Glomerular endothelial cell (primary cell): Measurements from ENCODE around the gene CACNG3. TPM values are rescaled to one million over a fixed set of nuclear protein-coding genes. Genes with fewer than 3 reads are reported as not detected.
"Not testable (repeated sequence)": the region's sequence is repeated elsewhere in the genome, so short reads cannot be mapped to it uniquely, and the experiment has no call there.

Source experiments
- DNase-seq: peaks from one replicate; pipeline ENCODE4 v3.0.0-alpha.2; 2011; ENCODE audit warnings: low read depth, low spot score; ENCODE audit errors: extremely low read depth
- total RNA-seq: library from RNA; depleted of rRNA; stranded (reverse); fragments of >200 nt; gene quantifications from 2 replicates; pipeline ENCODE4 v1.2.3, GENCODE V29; 2015

The CACNG3 gene
- total RNA-seq, 1 donor from 2014 or later: not detected

DNA sequence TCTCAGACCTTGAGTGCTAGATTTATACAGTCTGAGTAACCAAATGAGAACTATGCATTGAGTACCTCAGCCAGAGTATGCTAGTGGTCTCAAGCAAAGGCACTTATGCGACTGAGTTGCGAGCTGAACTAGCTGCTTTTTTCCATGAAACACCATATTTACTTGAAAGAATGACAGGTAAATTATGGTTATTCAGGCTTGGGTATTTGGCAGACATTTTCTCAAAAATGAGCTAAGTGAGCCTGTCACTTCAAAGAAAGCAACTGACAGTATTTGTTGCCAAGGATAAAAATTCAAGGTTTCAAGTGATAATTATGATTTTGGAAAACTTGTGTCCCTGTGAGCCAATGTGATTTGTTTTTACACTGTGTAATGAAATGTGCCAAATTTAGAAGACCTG is 19.3 kb downstream of the CACNG3 start:
- no peak for DNase-seq

DNA sequence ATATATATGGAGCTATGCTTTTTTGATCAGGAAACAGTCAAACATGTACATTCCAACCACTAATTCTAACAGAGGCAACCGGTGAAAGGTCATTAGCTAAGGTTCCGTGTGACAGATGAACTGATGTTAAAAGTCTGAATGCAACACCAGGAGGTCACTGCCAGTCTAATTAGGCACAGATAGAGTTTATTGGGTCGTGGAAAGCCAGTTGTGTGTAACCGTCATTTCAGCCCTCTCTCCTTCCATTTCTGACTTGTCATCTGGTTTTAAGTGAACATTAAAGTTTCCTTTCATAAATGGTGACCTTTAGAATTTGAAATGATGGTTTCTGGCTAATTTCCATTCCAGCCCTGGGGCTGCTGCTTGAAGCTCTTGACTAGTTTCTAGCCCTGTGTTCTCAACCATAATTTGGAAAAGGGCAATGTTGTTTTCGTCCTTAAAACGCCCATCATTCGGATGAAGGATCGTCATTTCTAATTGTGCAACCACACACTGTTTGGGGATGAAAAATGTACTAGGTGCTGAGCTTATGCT is 23.9 kb downstream of the CACNG3 start:
- DNase-seq: no peak

DNA sequence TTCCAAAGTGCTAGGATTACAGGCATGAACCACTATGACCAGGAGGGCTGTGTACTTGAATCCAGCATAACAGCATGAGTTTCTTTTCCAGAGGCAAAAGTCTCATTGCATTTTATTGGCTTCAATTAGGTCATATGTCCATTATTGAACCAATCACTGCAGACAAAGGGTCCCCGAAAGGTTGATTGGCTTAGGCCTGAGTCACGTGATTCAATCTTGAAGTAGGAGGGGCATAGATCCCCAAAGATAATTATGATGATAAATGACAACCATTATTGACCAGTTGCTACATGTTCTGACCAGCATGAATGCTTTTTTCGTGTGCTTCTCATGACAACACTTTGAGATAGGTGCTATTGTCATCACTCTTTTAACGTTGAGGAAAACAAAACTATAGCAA is 25.3 kb downstream of the CACNG3 start:
- no peak for DNase-seq

GRCh38 chr16:24282141-24282540 is 26.0 kb downstream of the CACNG3 start:
- DNase-seq: no peak

- no peak for DNase-seq
Measured at GRCh38 chr16:24286741-24287405, 30.7 kb downstream of the CACNG3 start.

GRCh38 chr16:24288516-24288915 is 32.4 kb downstream of the CACNG3 start:
- no peak for DNase-seq

- no peak for DNase-seq
Measured at GRCh38 chr16:24289166-24289700, 33.1 kb downstream of the CACNG3 start.

DNA sequence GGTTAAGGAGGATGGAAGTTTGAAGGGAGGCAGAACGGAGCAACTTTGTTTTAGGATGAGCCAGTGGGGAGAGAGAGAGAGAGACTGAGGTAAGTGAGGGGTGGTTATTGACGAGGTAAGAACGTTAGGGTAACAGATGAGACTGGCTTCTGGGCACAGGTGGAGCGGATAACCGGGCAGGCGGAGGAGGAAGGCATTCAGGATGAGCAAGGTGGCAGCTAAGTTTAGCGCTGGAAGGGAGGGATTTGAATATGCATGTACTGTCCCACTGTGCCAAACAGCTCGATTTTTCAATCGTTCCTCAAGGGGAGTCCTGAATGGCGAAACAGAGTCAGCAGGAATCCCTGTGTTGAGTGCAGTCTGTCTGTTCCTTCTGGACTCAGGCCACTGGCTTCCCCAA is 35.8 kb downstream of the CACNG3 start:
- DNase-seq: no peak

- DNase-seq: no peak
Measured at GRCh38 chr16:24294131-24294530, 38.0 kb downstream of the CACNG3 start.

- no peak for DNase-seq
Measured at GRCh38 chr16:24297375-24297774, 41.2 kb downstream of the CACNG3 start.

GRCh38 chr16:24298548-24299167 is 42.5 kb downstream of the CACNG3 start:
- no peak for DNase-seq

DNA sequence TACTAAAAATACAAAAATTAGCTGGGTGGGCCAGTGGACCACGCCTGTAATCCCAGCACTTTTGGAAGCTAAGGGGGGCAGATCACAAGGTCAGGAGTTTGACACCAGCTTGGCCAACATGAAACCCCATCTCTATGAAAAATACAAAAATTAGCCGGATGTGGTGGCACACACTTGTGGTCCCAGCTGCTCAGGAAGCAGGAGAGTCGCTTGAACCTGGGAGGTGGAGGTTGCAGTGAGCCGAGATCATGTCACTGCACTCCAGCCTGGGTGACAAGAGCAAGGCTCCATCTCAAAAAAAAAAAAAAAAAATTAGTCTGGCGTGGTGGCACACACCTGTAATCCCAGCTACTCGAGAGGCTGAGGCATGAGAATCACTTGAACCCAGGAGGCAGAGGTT is 44.6 kb downstream of the CACNG3 start:
- DNase-seq: not testable (repeated sequence)

DNA sequence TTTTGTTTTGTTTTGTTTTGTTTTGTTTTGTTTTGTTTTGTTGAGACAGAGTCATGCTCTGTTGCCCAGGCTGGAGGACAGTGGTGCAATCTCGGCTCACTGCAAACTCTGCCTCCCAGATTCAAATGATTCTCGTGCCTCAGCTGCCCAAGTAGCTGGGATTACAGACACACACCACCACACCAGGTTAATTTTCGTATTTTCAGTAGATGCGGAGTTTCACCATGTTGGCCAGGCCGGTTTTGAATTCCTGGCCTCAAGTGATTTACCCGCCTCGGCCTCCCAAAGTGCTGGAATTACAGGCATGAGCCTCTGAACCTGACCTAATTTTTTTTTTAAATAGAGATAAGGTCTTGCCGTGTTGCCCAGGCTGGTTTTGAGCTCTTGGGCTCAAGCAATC is 46.5 kb downstream of the CACNG3 start:
- DNase-seq: no peak

GRCh38 chr16:24308200-24308599 is 52.1 kb downstream of the CACNG3 start:
- no peak for DNase-seq

GRCh38 chr16:24309258-24310142 is 53.4 kb downstream of the CACNG3 start:
- DNase-seq: no peak

GRCh38 chr16:24315343-24315742 is 59.2 kb downstream of the CACNG3 start:
- DNase-seq: no peak

- no peak for DNase-seq
Measured at GRCh38 chr16:24318680-24319079, 62.5 kb downstream of the CACNG3 start.

GRCh38 chr16:24319126-24319814 is 63.1 kb downstream of the CACNG3 start:
- DNase-seq: no peak

DNA sequence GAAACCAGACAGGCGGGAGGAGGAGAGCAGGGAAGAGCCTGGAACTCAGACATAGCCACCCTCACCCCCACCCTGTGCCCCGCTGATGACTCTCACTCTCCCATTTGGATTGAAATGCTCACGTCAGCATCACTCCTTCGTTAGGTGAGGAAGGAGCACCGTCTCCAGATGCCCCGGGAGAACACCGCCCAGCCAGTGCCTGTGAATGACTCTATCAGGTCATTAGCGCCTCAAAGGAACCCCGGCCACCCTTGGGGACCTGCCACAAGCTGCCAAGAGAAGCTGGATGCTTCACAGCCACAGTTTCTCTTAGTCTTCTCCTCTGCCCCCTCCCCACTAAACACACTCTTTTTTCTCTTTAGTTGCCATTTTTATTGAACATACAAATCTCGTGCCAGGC is 66.0 kb downstream of the CACNG3 start:
- no peak for DNase-seq

GRCh38 chr16:24324421-24324820 is 68.3 kb downstream of the CACNG3 start:
- DNase-seq: no peak
